ENCODE results near the gene KIF26B. TPM values are rescaled to one million over a fixed set of nuclear protein-coding genes. Genes with fewer than 3 reads are reported as not detected.
A peak's percentile ranks its signal among the peaks of the same experiment; 100 is the strongest.

KIF26B gene
- polyA plus RNA-seq, 1 of the 3 experiments (the other 2 are of a cell fraction), result 2.6 TPM

DNA sequence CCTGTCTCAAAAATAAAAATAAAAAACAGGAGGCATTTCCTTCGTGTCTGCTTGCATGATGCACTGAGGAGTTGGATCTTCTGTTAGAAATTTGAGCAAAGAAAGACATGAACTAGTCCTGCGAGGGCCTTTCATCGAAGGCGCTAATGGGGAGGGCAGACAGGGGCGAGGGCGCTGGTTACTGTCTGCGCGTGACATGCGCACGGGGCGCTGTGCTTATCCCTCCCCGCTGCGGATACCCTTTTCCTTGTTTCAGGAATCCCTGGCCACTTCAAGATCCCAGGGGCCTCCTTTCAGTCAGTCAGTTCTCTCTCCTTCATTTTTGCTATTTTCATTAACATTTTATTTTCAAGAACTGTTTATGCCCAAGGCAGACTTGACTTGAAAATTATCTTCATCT lies 545.8 kb downstream of the KIF26B start:
- H3K27ac ChIP-seq (ENCODE audit: low read depth in 2 of 2, low read length in 1 of 2), result peak overlapping the region in 1 of 2 experiments; percentile 48; a peak in 2 of 4 replicates
- H3K9me2 ChIP-seq, result no peaks in the 10 kb centered on the region
- peaks cover 0 to 61% of the 10 kb centered on the region in 2 experiments for H3K36me3 ChIP-seq (replicated peaks in 1 of 2; ENCODE audit: control insufficient read depth in 1 of 2, insufficient read depth in 2 of 2, low read length in 1 of 2)
- no peak for DNase-seq
- no peaks in the 10 kb centered on the region for H3K27me3 ChIP-seq (ENCODE audit: insufficient read depth)
- TF ChIP-seq NFIC (IDR thresholded peaks at IDR 0.05; ENCODE audit: borderline replicate concordance), result no peak
- TF ChIP-seq CHD2 (IDR thresholded peaks at IDR 0.05; ENCODE audit: low read length, partially characterized antibody), result no peak
- TF ChIP-seq, protein P1, sequence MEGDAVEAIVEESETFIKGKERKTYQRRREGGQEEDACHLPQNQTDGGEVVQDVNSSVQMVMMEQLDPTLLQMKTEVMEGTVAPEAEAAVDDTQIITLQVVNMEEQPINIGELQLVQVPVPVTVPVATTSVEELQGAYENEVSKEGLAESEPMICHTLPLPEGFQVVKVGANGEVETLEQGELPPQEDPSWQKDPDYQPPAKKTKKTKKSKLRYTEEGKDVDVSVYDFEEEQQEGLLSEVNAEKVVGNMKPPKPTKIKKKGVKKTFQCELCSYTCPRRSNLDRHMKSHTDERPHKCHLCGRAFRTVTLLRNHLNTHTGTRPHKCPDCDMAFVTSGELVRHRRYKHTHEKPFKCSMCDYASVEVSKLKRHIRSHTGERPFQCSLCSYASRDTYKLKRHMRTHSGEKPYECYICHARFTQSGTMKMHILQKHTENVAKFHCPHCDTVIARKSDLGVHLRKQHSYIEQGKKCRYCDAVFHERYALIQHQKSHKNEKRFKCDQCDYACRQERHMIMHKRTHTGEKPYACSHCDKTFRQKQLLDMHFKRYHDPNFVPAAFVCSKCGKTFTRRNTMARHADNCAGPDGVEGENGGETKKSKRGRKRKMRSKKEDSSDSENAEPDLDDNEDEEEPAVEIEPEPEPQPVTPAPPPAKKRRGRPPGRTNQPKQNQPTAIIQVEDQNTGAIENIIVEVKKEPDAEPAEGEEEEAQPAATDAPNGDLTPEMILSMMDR (IDR thresholded peaks at IDR 0.05), result no peak
- TF ChIP-seq FOSL2 (IDR thresholded peaks at IDR 0.05; ENCODE audit: borderline replicate concordance, low read depth), result no peak
- TF ChIP-seq GABPA (IDR thresholded peaks at IDR 0.05; ENCODE audit: low read depth), result no peak
- TF ChIP-seq TAF1 (IDR thresholded peaks at IDR 0.05; ENCODE audit: borderline replicate concordance, low read depth, low read length), result no peak
- TF ChIP-seq JUND (IDR thresholded peaks at IDR 0.05), result no peak
- no peak for TF ChIP-seq ELF1 (IDR thresholded peaks at IDR 0.05)
- TF ChIP-seq MEF2A (IDR thresholded peaks at IDR 0.05; ENCODE audit: borderline replicate concordance, low read depth), result no peak
- no peak for TF ChIP-seq EZH2phosphoT487 (IDR thresholded peaks at IDR 0.05; ENCODE audit: borderline replicate concordance, low read depth)
- TF ChIP-seq, protein P2, sequence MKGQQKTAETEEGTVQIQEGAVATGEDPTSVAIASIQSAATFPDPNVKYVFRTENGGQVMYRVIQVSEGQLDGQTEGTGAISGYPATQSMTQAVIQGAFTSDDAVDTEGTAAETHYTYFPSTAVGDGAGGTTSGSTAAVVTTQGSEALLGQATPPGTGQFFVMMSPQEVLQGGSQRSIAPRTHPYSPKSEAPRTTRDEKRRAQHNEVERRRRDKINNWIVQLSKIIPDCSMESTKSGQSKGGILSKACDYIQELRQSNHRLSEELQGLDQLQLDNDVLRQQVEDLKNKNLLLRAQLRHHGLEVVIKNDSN (IDR thresholded peaks at IDR 0.05; ENCODE audit: borderline replicate concordance, low read depth), result no peak
- no peak for TF ChIP-seq YY1 (IDR thresholded peaks at IDR 0.05; ENCODE audit: low read depth)
- no peak for TF ChIP-seq FOXM1 (IDR thresholded peaks at IDR 0.05; ENCODE audit: low read depth)
- TF ChIP-seq RCOR1 (IDR thresholded peaks at IDR 0.05; ENCODE audit: low read length), result no peak
- no peak for TF ChIP-seq SIN3A (IDR thresholded peaks at IDR 0.05; ENCODE audit: borderline replicate concordance, low read depth, low read length)
- H3K9ac ChIP-seq, result no peak overlapping the region
- no peak overlapping the region for H3K4me3 ChIP-seq (ENCODE audit: low read depth in 2 of 2, low read length in 1 of 2)
- no peaks in the 10 kb centered on the region for H4K20me1 ChIP-seq (ENCODE audit: insufficient read depth)
- 90% methylated on average over 13 of the region's 13 CpGs for WGBS (ENCODE audit: low lambda C conversion rate)
- POLR2A ChIA-PET, result no interaction called here
- no peak overlapping the region for H2AFZ ChIP-seq (ENCODE audit: low read depth)
- H3K9me3 ChIP-seq, result no peaks in the 10 kb centered on the region
- H3F3A ChIP-seq (replicated peaks; ENCODE audit: insufficient read depth), result peaks cover 4% of the 10 kb centered on the region
- H3K4me1 ChIP-seq (ENCODE audit: control insufficient read depth in 1 of 2, insufficient read depth in 2 of 2, low read depth in 1 of 2, low read length in 1 of 2), result peaks cover 7 to 12% of the 10 kb centered on the region in 2 experiments; a peak in 3 of 4 replicates
- H3K79me2 ChIP-seq (ENCODE audit: insufficient read depth), result no peaks in the 10 kb centered on the region
- no peak overlapping the region for H3K4me2 ChIP-seq
- CTCF ChIA-PET, result interaction anchor here (0.6 to 1.2 kb wide), 4 partner anchors 8 to 296 kb away, joined by 3 to 4 read pairs (median 3); no protein-coding TSS in a partner anchor

DNA sequence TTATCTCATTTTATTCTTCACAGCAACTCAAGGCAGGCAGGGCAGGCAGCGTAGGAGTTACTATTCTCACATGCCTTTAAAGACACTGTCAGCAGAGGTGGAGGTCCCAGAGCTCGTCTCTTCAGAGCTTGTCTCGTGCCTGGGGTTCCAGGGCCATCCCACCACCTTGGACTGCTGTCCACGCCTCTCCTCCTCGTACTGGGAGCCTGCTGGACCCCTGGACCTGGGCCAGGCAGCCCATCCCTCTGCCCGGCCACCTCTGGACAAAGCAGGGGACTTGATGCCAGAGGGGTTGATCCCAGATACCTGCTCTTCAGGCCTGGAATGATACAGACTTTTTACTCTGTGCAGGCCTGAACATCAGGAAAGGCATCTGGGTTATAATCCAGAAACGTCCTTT lies 546.8 kb downstream of the KIF26B start:
- Histone ChIP-seq H3K79me2 (ENCODE audit: insufficient read depth) (no peaks in the 10 kb centered on the region), H3K4me2 (no peak overlapping the region), H3F3A (replicated peaks; ENCODE audit: insufficient read depth) (peaks cover 4% of the 10 kb centered on the region), H3K27me3 (ENCODE audit: insufficient read depth) (no peaks in the 10 kb centered on the region), H3K9ac (no peak overlapping the region), H3K4me1 (ENCODE audit: control insufficient read depth in 1 of 2, insufficient read depth in 2 of 2, low read depth in 1 of 2, low read length in 1 of 2) (peaks cover 7 to 12% of the 10 kb centered on the region in 2 experiments; a peak in 3 of 4 replicates), H3K27ac (ENCODE audit: low read depth in 2 of 2, low read length in 1 of 2) (peak overlapping the region in 1 of 2 experiments; percentile 48; a peak in 1 of 4 replicates), H3K36me3 (replicated peaks in 1 of 2; ENCODE audit: control insufficient read depth in 1 of 2, insufficient read depth in 2 of 2, low read length in 1 of 2) (peaks cover 0 to 65% of the 10 kb centered on the region in 2 experiments), H4K20me1 (ENCODE audit: insufficient read depth) (no peaks in the 10 kb centered on the region), H2AFZ (ENCODE audit: low read depth) (no peak overlapping the region), H3K9me3 (no peaks in the 10 kb centered on the region), H3K9me2 (no peaks in the 10 kb centered on the region), H3K4me3 (ENCODE audit: low read depth in 2 of 2, low read length in 1 of 2) (no peak overlapping the region)
- 62% methylated on average over 6 of the region's 7 CpGs for WGBS (ENCODE audit: low lambda C conversion rate)
- ChIA-PET CTCF (interaction anchor here (1.2 kb wide), 1 partner anchor 9 kb away, joined by 3 read pairs; no protein-coding TSS in a partner anchor), POLR2A (no interaction called here)
- no peak for DNase-seq
- TF ChIP-seq, protein P3, sequence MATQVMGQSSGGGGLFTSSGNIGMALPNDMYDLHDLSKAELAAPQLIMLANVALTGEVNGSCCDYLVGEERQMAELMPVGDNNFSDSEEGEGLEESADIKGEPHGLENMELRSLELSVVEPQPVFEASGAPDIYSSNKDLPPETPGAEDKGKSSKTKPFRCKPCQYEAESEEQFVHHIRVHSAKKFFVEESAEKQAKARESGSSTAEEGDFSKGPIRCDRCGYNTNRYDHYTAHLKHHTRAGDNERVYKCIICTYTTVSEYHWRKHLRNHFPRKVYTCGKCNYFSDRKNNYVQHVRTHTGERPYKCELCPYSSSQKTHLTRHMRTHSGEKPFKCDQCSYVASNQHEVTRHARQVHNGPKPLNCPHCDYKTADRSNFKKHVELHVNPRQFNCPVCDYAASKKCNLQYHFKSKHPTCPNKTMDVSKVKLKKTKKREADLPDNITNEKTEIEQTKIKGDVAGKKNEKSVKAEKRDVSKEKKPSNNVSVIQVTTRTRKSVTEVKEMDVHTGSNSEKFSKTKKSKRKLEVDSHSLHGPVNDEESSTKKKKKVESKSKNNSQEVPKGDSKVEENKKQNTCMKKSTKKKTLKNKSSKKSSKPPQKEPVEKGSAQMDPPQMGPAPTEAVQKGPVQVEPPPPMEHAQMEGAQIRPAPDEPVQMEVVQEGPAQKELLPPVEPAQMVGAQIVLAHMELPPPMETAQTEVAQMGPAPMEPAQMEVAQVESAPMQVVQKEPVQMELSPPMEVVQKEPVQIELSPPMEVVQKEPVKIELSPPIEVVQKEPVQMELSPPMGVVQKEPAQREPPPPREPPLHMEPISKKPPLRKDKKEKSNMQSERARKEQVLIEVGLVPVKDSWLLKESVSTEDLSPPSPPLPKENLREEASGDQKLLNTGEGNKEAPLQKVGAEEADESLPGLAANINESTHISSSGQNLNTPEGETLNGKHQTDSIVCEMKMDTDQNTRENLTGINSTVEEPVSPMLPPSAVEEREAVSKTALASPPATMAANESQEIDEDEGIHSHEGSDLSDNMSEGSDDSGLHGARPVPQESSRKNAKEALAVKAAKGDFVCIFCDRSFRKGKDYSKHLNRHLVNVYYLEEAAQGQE (IDR thresholded peaks at IDR 0.05; ENCODE audit: low read depth, low read length), result no peak
- TF ChIP-seq, protein P1 (IDR thresholded peaks at IDR 0.05), result no peak
- TF ChIP-seq, protein P4, sequence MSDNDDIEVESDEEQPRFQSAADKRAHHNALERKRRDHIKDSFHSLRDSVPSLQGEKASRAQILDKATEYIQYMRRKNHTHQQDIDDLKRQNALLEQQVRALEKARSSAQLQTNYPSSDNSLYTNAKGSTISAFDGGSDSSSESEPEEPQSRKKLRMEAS (IDR thresholded peaks at IDR 0.05; ENCODE audit: low read depth), result no peak

All from SK-N-SH (cell line).